GM23338 (cell line): ENCODE results near the gene DNLZ. TPM values are rescaled to one million over a fixed set of nuclear protein-coding genes. Genes with fewer than 3 reads are reported as not detected.

Experiments
- ATAC-seq: fragments of 200-7000 bp; cut with Tn5 transposase; 3 replicates; pipeline ENCODE4 v1.9.1; 2020
- DNase-seq: peaks from one replicate; pipeline ENCODE4 v3.0.0-alpha.2; 2015; ENCODE audit warnings: low spot score
- H2AFZ ChIP-seq: fragments of 200-600 bp; sonication (generic); 2 replicates; pipeline ENCODE4 v1.8.0; 2016; ENCODE audit warnings: antibody characterized with exemption, mild to moderate bottlenecking, moderate library complexity
- H3F3A ChIP-seq: fragments of 200-600 bp; sonication (generic); replicated peaks from 2 replicates; pipeline ENCODE4 v1.8.0; 2017; ENCODE audit warnings: antibody characterized with exemption, mixed run types, low read depth
- H3K27ac ChIP-seq: fragments of 200-600 bp; sonication (generic); 2 replicates; pipeline ENCODE4 v1.6.1; 2016; ENCODE audit warnings: low read depth
- H3K27me3 ChIP-seq: fragments of 200-600 bp; sonication (generic); 2 replicates; pipeline ENCODE4 v1.8.0; 2016; ENCODE audit warnings: mild to moderate bottlenecking, mixed run types, moderate library complexity; ENCODE audit not compliant: insufficient read depth
- H3K36me3 ChIP-seq: fragments of 200-600 bp; sonication (generic); 2 replicates; pipeline ENCODE4 v1.8.0; 2016; ENCODE audit warnings: mild to moderate bottlenecking; ENCODE audit not compliant: insufficient read depth
- H3K4me1 ChIP-seq: fragments of 200-600 bp; sonication (generic); 2 replicates; pipeline ENCODE4 v1.8.0; 2016; ENCODE audit warnings: mild to moderate bottlenecking, moderate library complexity; ENCODE audit not compliant: insufficient read depth
- H3K4me2 ChIP-seq: fragments of 200-600 bp; sonication (generic); 2 replicates; pipeline ENCODE4 v1.7.1; 2017; ENCODE audit warnings: mixed run types
- H3K4me3 ChIP-seq: fragments of 200-600 bp; sonication (generic); 2 replicates; pipeline ENCODE4 v1.6.1; 2016; ENCODE audit warnings: mixed run types
- H3K79me2 ChIP-seq: fragments of 200-600 bp; sonication (generic); replicated peaks from 2 replicates; pipeline ENCODE4 v1.8.0; 2017; ENCODE audit warnings: mild to moderate bottlenecking; ENCODE audit not compliant: insufficient read depth
- H3K9me2 ChIP-seq: fragments of 200-600 bp; sonication (generic); 2 replicates; pipeline ENCODE4 v1.8.0; 2017; ENCODE audit not compliant: insufficient read depth
- H4K20me1 ChIP-seq: fragments of 200-600 bp; sonication (generic); replicated peaks from 2 replicates; pipeline ENCODE4 v1.8.0; 2017; ENCODE audit warnings: mild to moderate bottlenecking; ENCODE audit not compliant: insufficient read depth
- H3K27ac Mint-ChIP-seq: 2 replicates; pipeline ENCODE4 v1.8.0; 2020; ENCODE audit warnings: inconsistent platforms, mild to moderate bottlenecking, moderate library complexity, mixed read lengths
- H3K27me3 Mint-ChIP-seq: 3 replicates; pipeline ENCODE4 v1.8.0; 2022; ENCODE audit warnings: low read depth, mild to moderate bottlenecking, moderate library complexity, mixed read lengths, inconsistent platforms; ENCODE audit not compliant: insufficient read depth, poor library complexity
- H3K36me3 Mint-ChIP-seq: 3 replicates; pipeline ENCODE4 v1.8.0; 2021; ENCODE audit warnings: low read depth, mild to moderate bottlenecking, inconsistent platforms, moderate library complexity, mixed read lengths
- H3K4me1 Mint-ChIP-seq: 3 replicates; pipeline ENCODE4 v1.8.0; 2020; ENCODE audit warnings: mild to moderate bottlenecking, inconsistent platforms, mixed read lengths
- H3K4me3 Mint-ChIP-seq: 3 replicates; pipeline ENCODE4 v1.8.0; 2021; ENCODE audit warnings: moderate library complexity, mild to moderate bottlenecking, inconsistent platforms, mixed read lengths
- H3K9me3 Mint-ChIP-seq: 3 replicates; pipeline ENCODE4 v1.8.0; 2020; ENCODE audit warnings: moderate library complexity, mild to moderate bottlenecking, inconsistent platforms, mixed read lengths
- CREB1 ChIP-seq: fragments of 250-450 bp; sonication (Bioruptor Pico); IDR thresholded peaks from 2 replicates; pipeline ENCODE4 v1.5.0; 2020; ENCODE audit warnings: low read depth, mild to moderate bottlenecking, moderate library complexity
- EZH2 ChIP-seq: fragments of 200-600 bp; sonication (generic); IDR thresholded peaks from one replicate; pipeline ENCODE4 v1.8.0; 2017; ENCODE audit warnings: antibody characterized with exemption, mild to moderate bottlenecking, low read depth; ENCODE audit not compliant: unreplicated experiment
- EZH2phosphoT487 ChIP-seq: fragments of 200-600 bp; sonication (generic); IDR thresholded peaks from one replicate; pipeline ENCODE4 v1.8.1; 2018; ENCODE audit warnings: antibody characterized with exemption; ENCODE audit not compliant: unreplicated experiment
- JUNB ChIP-seq: IDR thresholded peaks from one replicate; pipeline ENCODE4 v1.6.1; 2016; ENCODE audit warnings: antibody characterized with exemption; ENCODE audit not compliant: unreplicated experiment
- NANOG ChIP-seq: IDR thresholded peaks from 2 replicates; pipeline ENCODE4 v1.6.1; 2016; ENCODE audit warnings: antibody characterized with exemption, borderline replicate concordance
- POLR2AphosphoS5 ChIP-seq: IDR thresholded peaks from 2 replicates; pipeline ENCODE4 v1.6.1; 2016; ENCODE audit warnings: antibody characterized with exemption, low read depth
- STAT1 ChIP-seq: IDR thresholded peaks from one replicate; pipeline ENCODE4 v1.6.1; 2016; ENCODE audit warnings: antibody characterized with exemption; ENCODE audit not compliant: unreplicated experiment
- ZNF114 ChIP-seq: fragments of 250-450 bp; sonication (Bioruptor Pico); IDR thresholded peaks from 2 replicates; pipeline ENCODE4 v1.5.0; 2020; ENCODE audit warnings: mild to moderate bottlenecking, moderate library complexity
- ZNF331 ChIP-seq: fragments of 250-450 bp; sonication (Bioruptor Pico); IDR thresholded peaks from 2 replicates; pipeline ENCODE4 v1.5.0; 2020; ENCODE audit warnings: low read depth, mild to moderate bottlenecking, moderate library complexity
- polyA plus RNA-seq: library from polyadenylated mRNA; unstranded; fragments of >200 nt; fragmentation: Nextera tagmentation; extraction: Ambion mirVana; gene quantifications from 2 replicates; pipeline ENCODE4 v1.2.1, GENCODE V29; 2016
- total RNA-seq: library from RNA; depleted of rRNA; stranded (reverse); fragments of >200 nt; shearing (Covaris generic); gene quantifications from 2 replicates; pipeline ENCODE4 v1.2.3, GENCODE V29; 2014
- TF ChIP-seq, protein P1 (sequence below): IDR thresholded peaks from one replicate; pipeline ENCODE4 v1.6.1; 2018; ENCODE audit warnings: antibody characterized with exemption; ENCODE audit not compliant: unreplicated experiment
- TF ChIP-seq, protein P2 (sequence below), 2 experiments: fragments of 200-600 bp in 1 of 2; sonication (generic) in 1 of 2; conservative IDR thresholded peaks; 2 replicates each; pipeline versions ENCODE4 v1.5.1 to v1.6.1; 2016 to 2017; ENCODE audit warnings: antibody characterized with exemption in 2 of 2, low read depth in 2 of 2, mild to moderate bottlenecking in 2 of 2, moderate library complexity in 1 of 2
- TF ChIP-seq, protein P3 (sequence below): IDR thresholded peaks from 2 replicates; pipeline ENCODE4 v1.6.1; 2016; ENCODE audit warnings: antibody characterized with exemption

DNLZ gene
- total and polyA plus RNA-seq, 2 experiments from 2014 or later = 33.4 to 53.9 TPM

DNA sequence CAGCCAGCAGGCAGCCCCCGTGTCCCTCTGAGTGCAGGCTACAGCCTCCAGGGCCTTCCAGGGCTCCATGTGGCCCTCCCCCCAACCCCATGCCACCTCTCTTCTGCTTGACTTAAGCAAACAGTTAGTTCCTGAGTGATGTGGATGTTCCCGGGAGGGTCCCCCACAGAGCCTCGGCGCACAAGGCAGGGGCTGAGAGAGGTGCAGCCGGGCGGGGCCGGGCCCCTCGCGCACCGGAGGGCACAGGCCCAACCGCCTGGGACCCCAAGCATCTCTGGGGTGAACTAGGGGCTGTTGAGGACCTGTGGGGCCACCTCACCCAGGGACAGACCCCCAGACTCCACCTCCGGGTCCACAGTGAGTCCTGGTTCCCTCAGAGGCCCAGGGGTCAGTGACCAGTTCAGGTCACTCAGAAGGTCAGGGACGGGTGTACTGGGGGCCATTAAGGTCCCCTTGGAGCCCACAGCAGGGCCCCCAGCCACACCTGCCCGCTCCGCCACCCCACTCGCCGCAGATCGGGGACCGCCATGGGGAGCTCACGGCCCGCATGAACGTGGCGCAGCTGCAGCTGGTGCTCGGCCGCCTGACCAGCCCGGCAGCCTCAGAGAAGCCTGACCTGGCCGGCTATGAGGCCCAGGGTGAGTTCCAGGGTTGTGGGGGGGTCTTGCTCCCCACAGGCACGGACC is 23.0 kb downstream of the DNLZ start (continued):
- TF ChIP-seq, protein P1, sequence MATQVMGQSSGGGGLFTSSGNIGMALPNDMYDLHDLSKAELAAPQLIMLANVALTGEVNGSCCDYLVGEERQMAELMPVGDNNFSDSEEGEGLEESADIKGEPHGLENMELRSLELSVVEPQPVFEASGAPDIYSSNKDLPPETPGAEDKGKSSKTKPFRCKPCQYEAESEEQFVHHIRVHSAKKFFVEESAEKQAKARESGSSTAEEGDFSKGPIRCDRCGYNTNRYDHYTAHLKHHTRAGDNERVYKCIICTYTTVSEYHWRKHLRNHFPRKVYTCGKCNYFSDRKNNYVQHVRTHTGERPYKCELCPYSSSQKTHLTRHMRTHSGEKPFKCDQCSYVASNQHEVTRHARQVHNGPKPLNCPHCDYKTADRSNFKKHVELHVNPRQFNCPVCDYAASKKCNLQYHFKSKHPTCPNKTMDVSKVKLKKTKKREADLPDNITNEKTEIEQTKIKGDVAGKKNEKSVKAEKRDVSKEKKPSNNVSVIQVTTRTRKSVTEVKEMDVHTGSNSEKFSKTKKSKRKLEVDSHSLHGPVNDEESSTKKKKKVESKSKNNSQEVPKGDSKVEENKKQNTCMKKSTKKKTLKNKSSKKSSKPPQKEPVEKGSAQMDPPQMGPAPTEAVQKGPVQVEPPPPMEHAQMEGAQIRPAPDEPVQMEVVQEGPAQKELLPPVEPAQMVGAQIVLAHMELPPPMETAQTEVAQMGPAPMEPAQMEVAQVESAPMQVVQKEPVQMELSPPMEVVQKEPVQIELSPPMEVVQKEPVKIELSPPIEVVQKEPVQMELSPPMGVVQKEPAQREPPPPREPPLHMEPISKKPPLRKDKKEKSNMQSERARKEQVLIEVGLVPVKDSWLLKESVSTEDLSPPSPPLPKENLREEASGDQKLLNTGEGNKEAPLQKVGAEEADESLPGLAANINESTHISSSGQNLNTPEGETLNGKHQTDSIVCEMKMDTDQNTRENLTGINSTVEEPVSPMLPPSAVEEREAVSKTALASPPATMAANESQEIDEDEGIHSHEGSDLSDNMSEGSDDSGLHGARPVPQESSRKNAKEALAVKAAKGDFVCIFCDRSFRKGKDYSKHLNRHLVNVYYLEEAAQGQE = no peak
- TF ChIP-seq EZH2 = no peak
- no peak for TF ChIP-seq ZNF331
- no peak for TF ChIP-seq JUNB
- TF ChIP-seq, protein P2, sequence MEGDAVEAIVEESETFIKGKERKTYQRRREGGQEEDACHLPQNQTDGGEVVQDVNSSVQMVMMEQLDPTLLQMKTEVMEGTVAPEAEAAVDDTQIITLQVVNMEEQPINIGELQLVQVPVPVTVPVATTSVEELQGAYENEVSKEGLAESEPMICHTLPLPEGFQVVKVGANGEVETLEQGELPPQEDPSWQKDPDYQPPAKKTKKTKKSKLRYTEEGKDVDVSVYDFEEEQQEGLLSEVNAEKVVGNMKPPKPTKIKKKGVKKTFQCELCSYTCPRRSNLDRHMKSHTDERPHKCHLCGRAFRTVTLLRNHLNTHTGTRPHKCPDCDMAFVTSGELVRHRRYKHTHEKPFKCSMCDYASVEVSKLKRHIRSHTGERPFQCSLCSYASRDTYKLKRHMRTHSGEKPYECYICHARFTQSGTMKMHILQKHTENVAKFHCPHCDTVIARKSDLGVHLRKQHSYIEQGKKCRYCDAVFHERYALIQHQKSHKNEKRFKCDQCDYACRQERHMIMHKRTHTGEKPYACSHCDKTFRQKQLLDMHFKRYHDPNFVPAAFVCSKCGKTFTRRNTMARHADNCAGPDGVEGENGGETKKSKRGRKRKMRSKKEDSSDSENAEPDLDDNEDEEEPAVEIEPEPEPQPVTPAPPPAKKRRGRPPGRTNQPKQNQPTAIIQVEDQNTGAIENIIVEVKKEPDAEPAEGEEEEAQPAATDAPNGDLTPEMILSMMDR (conservative IDR thresholded peaks at IDR 0.05; ENCODE audit: low read depth in 2 of 2) = no peak
- no peak for TF ChIP-seq EZH2phosphoT487
- TF ChIP-seq NANOG = no peak
- TF ChIP-seq STAT1 = no peak
- TF ChIP-seq CREB1 (CRISPR knock-in tag) = no peak
- no peak for TF ChIP-seq ZNF114 (CRISPR knock-in tag)
- TF ChIP-seq, protein P3, sequence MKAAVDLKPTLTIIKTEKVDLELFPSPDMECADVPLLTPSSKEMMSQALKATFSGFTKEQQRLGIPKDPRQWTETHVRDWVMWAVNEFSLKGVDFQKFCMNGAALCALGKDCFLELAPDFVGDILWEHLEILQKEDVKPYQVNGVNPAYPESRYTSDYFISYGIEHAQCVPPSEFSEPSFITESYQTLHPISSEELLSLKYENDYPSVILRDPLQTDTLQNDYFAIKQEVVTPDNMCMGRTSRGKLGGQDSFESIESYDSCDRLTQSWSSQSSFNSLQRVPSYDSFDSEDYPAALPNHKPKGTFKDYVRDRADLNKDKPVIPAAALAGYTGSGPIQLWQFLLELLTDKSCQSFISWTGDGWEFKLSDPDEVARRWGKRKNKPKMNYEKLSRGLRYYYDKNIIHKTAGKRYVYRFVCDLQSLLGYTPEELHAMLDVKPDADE = no peak
- TF ChIP-seq POLR2AphosphoS5 = no peak

DNA sequence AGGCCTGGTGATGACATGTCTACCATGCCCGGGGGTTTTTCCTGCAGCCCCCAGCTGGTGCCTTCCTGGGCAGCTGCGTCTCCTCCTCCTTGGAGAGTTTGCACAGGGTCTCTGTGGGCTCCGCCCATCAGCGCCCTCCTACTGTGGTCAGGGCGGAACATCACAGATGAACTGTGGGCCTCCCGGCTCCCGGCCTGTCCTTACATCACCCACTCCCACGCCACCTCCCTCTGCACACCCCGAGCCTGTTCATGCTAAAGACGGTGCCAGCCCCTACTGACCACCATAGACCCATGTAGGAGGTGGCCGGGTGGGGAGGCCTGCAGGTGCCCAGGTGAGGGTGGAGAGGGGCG is 23.6 kb downstream of the DNLZ start:
- Histone ChIP-seq H3K4me1 (peaks cover 5% of the 10 kb centered on the region), H2AFZ (no peak overlapping the region), H3K9me2 (no peaks in the 10 kb centered on the region), H3K4me2 (no peak overlapping the region), H4K20me1 (no peaks in the 10 kb centered on the region; the same call in 1 of the 2 replicates), H3K79me2 (no peaks in the 10 kb centered on the region), H3K27me3 (no peaks in the 10 kb centered on the region), H3K27ac (no peak overlapping the region), H3F3A (peaks cover 3% of the 10 kb centered on the region; the same call in 1 of the 2 replicates), H3K4me3 (no peak overlapping the region), H3K36me3 (no peaks in the 10 kb centered on the region)
- Mint-ChIP-seq H3K4me1 (peaks cover 3% of the 10 kb centered on the region), H3K27ac (no peak overlapping the region), H3K36me3 (no peaks in the 10 kb centered on the region), H3K27me3 (peaks cover 16% of the 10 kb centered on the region), H3K9me3 (no peaks in the 10 kb centered on the region), H3K4me3 (no peak overlapping the region)
- ATAC-seq (no peak), DNase-seq (no peak)
- TF ChIP-seq EZH2 = no peak
- TF ChIP-seq CREB1 (CRISPR knock-in tag) = no peak
- no peak for TF ChIP-seq STAT1
- TF ChIP-seq ZNF331 = no peak
- TF ChIP-seq NANOG = no peak
- TF ChIP-seq ZNF114 (CRISPR knock-in tag) = no peak
- TF ChIP-seq EZH2phosphoT487 = no peak
- TF ChIP-seq, protein P1 = no peak
- TF ChIP-seq JUNB = no peak
